OCI-LY3 (cell line): ENCODE measurements around the gene PROK1.

Experiments used
- H2AFZ ChIP-seq: fragments of 200-600, 300-600 bp; shearing (Covaris generic); 2 replicates; pipeline ENCODE4 v1.6.0; 2014; ENCODE audit warnings: antibody characterized with exemption, low read depth, low read length
- H3K27ac ChIP-seq: fragments of 200-600, 300-600 bp; sonication (generic); 2 replicates; pipeline ENCODE4 v1.5.1; 2014; ENCODE audit warnings: mild to moderate bottlenecking, low read length, moderate library complexity, mixed read lengths
- H3K27me3 ChIP-seq: fragments of 200-600, 300-600 bp; sonication (generic); 2 replicates; pipeline ENCODE4 v1.6.1; 2014; ENCODE audit warnings: low read depth, low read length, mixed read lengths
- H3K36me3 ChIP-seq: fragments of 200-600, 300-600 bp; sonication (generic); replicated peaks from 2 replicates; pipeline ENCODE3; 2014; ENCODE audit warnings: low read depth, low read length, mixed read lengths
- H3K4me1 ChIP-seq: fragments of 300-600, 200-600 bp; sonication (generic); 2 replicates; pipeline ENCODE4 v1.6.1; 2014; ENCODE audit warnings: low read length, mixed read lengths
- H3K4me2 ChIP-seq: fragments of 200-600, 300-600 bp; sonication (generic); 2 replicates; pipeline ENCODE4 v1.6.1; 2014; ENCODE audit warnings: low read length, mixed read lengths
- H3K4me3 ChIP-seq: fragments of 300-600, 200-600 bp; sonication (generic); 2 replicates; pipeline ENCODE4 v1.5.1; 2014; ENCODE audit warnings: antibody characterized with exemption, mild to moderate bottlenecking, low read length, moderate library complexity
- H3K79me2 ChIP-seq: fragments of 300-600, 200-600 bp; shearing (Covaris generic); 2 replicates; pipeline ENCODE4 v1.6.1; 2014; ENCODE audit warnings: mild to moderate bottlenecking, low read length, mixed read lengths
- H3K9ac ChIP-seq: fragments of 300-600, 200-600 bp; shearing (Covaris generic); 2 replicates; pipeline ENCODE4 v1.6.0; 2014; ENCODE audit warnings: mild to moderate bottlenecking, low read length, moderate library complexity
- H3K9me3 ChIP-seq: fragments of 200-600, 300-600 bp; shearing (Covaris generic); 2 replicates; pipeline ENCODE4 v1.6.1; 2014; ENCODE audit warnings: low read length, mixed read lengths; ENCODE audit not compliant: insufficient read depth
- H4K20me1 ChIP-seq: fragments of 200-600, 300-600 bp; sonication (generic); 2 replicates; pipeline ENCODE4 v1.6.1; 2016; ENCODE audit warnings: low read length, mixed read lengths; ENCODE audit not compliant: insufficient read depth
- EZH2phosphoT487 ChIP-seq: fragments of 200-600 bp; shearing (Covaris generic); IDR thresholded peaks from 2 replicates; pipeline ENCODE4 v1.6.1; 2018; ENCODE audit warnings: antibody characterized with exemption, mixed run types, low read depth
- TF ChIP-seq, protein P1 (sequence below): fragments of 200-600, 300-600 bp; sonication (generic); IDR thresholded peaks from 2 replicates; pipeline ENCODE4 v1.5.1; 2014; ENCODE audit warnings: antibody characterized with exemption, low read length, low read depth

PROK1 gene

DNA sequence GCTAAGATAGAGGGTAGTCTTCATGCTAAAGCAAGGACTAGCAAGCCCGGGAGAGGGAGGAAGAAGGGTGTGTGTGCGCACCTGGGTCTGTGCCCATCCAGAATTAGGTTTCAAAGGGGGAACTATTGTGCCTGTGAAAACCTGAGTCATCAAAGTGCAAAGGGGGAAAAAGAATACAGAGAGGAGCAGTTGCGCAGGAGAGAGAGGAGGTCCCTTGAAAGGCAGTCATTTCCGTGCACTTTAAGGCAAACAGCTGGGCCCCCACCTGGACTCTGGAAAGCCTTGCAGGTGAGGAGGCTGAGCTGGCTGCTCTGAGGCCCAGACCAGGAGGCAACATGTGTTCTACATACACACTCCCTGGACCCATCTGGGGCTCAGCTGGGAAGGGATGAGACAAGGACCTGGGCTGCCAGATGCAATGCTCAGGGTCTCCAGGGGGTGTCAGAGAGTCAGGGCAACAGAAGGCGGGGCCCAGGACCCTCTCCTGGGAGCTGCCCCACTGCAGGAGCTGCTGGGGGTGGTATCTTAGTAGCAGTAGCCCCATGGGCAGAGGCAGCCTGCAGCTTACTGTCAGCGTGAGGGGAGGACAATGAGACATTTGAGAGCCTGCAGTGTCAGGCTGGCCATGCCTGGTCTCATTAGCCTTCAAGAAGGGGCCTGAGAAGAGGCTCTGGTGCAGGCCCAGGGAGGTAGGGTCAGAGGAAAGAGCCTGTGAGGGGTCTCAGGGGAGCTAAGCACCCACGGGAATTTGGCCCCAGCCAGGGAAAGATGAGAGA lies 14.3 kb downstream of the PROK1 start:
- H3K4me2 ChIP-seq = no peak overlapping the region
- TF ChIP-seq, protein P1, sequence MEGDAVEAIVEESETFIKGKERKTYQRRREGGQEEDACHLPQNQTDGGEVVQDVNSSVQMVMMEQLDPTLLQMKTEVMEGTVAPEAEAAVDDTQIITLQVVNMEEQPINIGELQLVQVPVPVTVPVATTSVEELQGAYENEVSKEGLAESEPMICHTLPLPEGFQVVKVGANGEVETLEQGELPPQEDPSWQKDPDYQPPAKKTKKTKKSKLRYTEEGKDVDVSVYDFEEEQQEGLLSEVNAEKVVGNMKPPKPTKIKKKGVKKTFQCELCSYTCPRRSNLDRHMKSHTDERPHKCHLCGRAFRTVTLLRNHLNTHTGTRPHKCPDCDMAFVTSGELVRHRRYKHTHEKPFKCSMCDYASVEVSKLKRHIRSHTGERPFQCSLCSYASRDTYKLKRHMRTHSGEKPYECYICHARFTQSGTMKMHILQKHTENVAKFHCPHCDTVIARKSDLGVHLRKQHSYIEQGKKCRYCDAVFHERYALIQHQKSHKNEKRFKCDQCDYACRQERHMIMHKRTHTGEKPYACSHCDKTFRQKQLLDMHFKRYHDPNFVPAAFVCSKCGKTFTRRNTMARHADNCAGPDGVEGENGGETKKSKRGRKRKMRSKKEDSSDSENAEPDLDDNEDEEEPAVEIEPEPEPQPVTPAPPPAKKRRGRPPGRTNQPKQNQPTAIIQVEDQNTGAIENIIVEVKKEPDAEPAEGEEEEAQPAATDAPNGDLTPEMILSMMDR = no peak
- TF ChIP-seq EZH2phosphoT487 = no peak
- no peak overlapping the region for H3K9ac ChIP-seq

DNA sequence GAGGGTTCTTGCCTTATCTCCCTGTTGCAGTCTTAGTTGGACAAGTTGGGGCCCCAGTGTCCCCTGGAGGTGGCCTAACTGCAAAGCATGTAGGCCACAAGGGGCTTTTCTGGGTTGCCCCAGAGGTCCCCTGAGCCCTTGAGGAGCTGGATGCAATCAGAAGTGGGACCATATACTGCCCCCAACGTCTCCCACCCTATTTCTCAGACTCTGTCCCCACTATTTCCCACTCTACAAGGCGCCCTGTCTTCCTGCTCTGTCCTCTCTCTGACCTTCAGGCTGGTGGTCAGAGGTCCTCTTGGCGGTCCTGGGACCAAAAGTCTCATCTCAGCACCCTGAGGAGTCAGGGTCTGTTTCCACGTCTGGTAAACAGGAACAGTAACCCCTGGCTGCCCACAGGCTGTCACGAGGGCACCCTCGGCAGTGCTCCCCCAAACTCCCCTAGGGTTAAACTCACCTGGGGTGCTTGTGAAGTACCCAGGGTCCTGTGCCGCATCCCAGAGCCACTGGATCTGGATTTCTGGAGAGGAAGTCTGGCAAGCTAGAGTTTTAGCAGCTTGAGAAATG lies 14.9 kb downstream of the PROK1 start:
- peaks cover 4% of the 10 kb centered on the region for H3K4me1 ChIP-seq
- no peak overlapping the region for H3K27ac ChIP-seq
- no peak overlapping the region for H3K9ac ChIP-seq
- H3K36me3 ChIP-seq = no peaks in the 10 kb centered on the region
- H3K4me2 ChIP-seq = no peak overlapping the region
- no peaks in the 10 kb centered on the region for H4K20me1 ChIP-seq
- H3K79me2 ChIP-seq = no peaks in the 10 kb centered on the region
- no peak overlapping the region for H3K4me3 ChIP-seq
- H3K9me3 ChIP-seq = no peaks in the 10 kb centered on the region
- TF ChIP-seq, protein P1 = no peak
- TF ChIP-seq EZH2phosphoT487 = no peak
- H3K27me3 ChIP-seq = no peaks in the 10 kb centered on the region
- H2AFZ ChIP-seq = no peak overlapping the region

More for the DNA sequence above, 14.3 kb downstream of the PROK1 start:
- H3K36me3 ChIP-seq = no peaks in the 10 kb centered on the region
- no peaks in the 10 kb centered on the region for H4K20me1 ChIP-seq
- no peaks in the 10 kb centered on the region for H3K27me3 ChIP-seq
- H3K9me3 ChIP-seq = no peaks in the 10 kb centered on the region
- no peak overlapping the region for H2AFZ ChIP-seq
- H3K79me2 ChIP-seq = no peaks in the 10 kb centered on the region
- no peak overlapping the region for H3K27ac ChIP-seq
- peaks cover 4% of the 10 kb centered on the region for H3K4me1 ChIP-seq
- no peak overlapping the region for H3K4me3 ChIP-seq

DNA sequence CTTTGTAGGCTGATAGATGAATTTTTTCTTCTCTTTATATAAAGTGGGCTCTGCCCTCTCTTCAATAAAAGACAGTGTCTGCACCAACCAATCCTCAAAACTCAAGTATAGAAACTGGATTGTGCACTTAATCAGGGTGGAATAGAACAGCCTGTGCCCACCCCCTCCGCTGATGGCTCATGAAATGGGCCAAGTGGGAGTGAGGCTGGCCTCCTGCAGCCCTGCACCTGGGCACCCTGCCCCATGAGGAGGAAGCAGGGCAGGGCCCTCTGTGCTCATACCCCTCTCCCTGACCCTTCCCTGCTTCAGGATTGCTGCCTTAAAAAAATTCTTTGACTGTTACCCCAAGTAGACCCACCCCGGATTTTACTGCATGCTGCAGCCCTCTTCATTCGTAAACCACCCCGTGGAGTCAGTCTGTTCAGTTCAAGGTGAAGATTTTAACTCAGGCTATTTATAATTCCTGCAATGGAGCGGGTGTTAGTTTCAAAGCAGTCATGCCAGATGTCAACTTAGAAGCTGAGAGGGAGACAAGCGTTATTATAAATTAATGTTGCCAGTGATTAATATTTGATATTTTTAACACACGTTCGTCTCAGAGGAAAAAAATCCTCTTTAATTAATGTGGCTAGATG lies 15.8 kb downstream of the PROK1 start:
- Histone ChIP-seq H3K9me3 (no peaks in the 10 kb centered on the region), H3K27ac (no peak overlapping the region), H3K4me3 (no peak overlapping the region), H2AFZ (no peak overlapping the region), H3K9ac (no peak overlapping the region), H3K27me3 (no peaks in the 10 kb centered on the region; the same call in 1 of the 2 replicates), H3K4me2 (no peak overlapping the region), H3K79me2 (no peaks in the 10 kb centered on the region), H3K4me1 (peaks cover 4% of the 10 kb centered on the region), H4K20me1 (no peaks in the 10 kb centered on the region), H3K36me3 (no peaks in the 10 kb centered on the region)
- TF ChIP-seq, protein P1 = no peak
- TF ChIP-seq EZH2phosphoT487 = no peak

DNA sequence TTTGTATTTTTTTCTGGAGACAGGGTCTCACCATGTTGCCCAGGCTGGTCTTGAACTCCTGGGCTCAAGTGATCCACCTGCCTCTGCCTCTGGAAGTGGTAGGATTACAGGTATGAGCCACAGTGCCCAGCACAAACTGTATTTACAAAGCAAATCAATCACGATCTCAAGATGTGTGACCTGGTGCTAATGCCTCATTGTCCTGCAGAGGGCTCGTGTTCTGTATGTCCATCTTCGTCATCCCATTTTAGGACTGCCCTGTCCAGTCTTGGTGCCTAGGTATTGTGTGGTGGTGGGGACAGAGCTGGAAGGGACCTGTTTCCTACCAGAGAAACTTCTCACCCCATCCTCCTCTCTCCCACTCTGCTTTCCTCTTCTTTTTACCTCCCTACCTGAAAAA lies 20.2 kb downstream of the PROK1 start:
- Histone ChIP-seq H3K4me2 (no peak overlapping the region), H3K79me2 (no peaks in the 10 kb centered on the region), H4K20me1 (no peaks in the 10 kb centered on the region), H3K27ac (no peak overlapping the region), H3K27me3 (no peaks in the 10 kb centered on the region; the same call in 1 of the 2 replicates), H3K36me3 (no peaks in the 10 kb centered on the region), H2AFZ (no peak overlapping the region), H3K9ac (no peak overlapping the region), H3K4me1 (peaks cover under 1% of the 10 kb centered on the region), H3K4me3 (no peak overlapping the region), H3K9me3 (no peaks in the 10 kb centered on the region)
- TF ChIP-seq, protein P1 = no peak
- no peak for TF ChIP-seq EZH2phosphoT487
